Ishikawa (cell line): ENCODE data around the gene PDGFB.

ENCODE experiments used
- CEBPB ChIP-seq: IDR thresholded peaks from 2 replicates; pipeline ENCODE4 v1.6.1; 2012
- CREB1 ChIP-seq: IDR thresholded peaks from 2 replicates; pipeline ENCODE4 v1.6.1; 2012; ENCODE audit warnings: low read depth
- EGR1 ChIP-seq: IDR thresholded peaks from 2 replicates; pipeline ENCODE4 v1.6.1; 2012
- EP300 ChIP-seq: IDR thresholded peaks from 2 replicates; pipeline ENCODE4 v1.6.1; 2012; ENCODE audit warnings: borderline replicate concordance
- FOXM1 ChIP-seq: IDR thresholded peaks from 2 replicates; pipeline ENCODE4 v1.6.1; 2012; ENCODE audit warnings: low read depth, borderline replicate concordance
- NFIC ChIP-seq: IDR thresholded peaks from 2 replicates; pipeline ENCODE4 v1.6.1; 2012
- RAD21 ChIP-seq: IDR thresholded peaks from 2 replicates; pipeline ENCODE4 v1.6.1; 2012; ENCODE audit warnings: low read depth
- TAF1 ChIP-seq: IDR thresholded peaks from 2 replicates; pipeline ENCODE4 v1.6.1; 2012; ENCODE audit warnings: low read depth, mild to moderate bottlenecking
- TCF12 ChIP-seq: IDR thresholded peaks from 2 replicates; pipeline ENCODE4 v1.6.1; 2012; ENCODE audit warnings: low read depth
- TEAD4 ChIP-seq: IDR thresholded peaks from 2 replicates; pipeline ENCODE4 v1.6.1; 2012
- YY1 ChIP-seq: IDR thresholded peaks from 2 replicates; pipeline ENCODE4 v1.6.1; 2012; ENCODE audit warnings: low read depth
- ZBTB7A ChIP-seq: IDR thresholded peaks from 2 replicates; pipeline ENCODE4 v1.6.1; 2012; ENCODE audit warnings: low read depth
- TF ChIP-seq, protein P1 (sequence below): IDR thresholded peaks from 2 replicates; pipeline ENCODE4 v1.6.1; 2012; ENCODE audit warnings: low read depth, mild to moderate bottlenecking
- TF ChIP-seq, protein P2 (sequence below): IDR thresholded peaks from 2 replicates; pipeline ENCODE4 v1.6.1; 2012
- TF ChIP-seq, protein P3 (sequence below): IDR thresholded peaks from 2 replicates; pipeline ENCODE4 v1.6.1; 2012

PDGFB gene

DNA sequence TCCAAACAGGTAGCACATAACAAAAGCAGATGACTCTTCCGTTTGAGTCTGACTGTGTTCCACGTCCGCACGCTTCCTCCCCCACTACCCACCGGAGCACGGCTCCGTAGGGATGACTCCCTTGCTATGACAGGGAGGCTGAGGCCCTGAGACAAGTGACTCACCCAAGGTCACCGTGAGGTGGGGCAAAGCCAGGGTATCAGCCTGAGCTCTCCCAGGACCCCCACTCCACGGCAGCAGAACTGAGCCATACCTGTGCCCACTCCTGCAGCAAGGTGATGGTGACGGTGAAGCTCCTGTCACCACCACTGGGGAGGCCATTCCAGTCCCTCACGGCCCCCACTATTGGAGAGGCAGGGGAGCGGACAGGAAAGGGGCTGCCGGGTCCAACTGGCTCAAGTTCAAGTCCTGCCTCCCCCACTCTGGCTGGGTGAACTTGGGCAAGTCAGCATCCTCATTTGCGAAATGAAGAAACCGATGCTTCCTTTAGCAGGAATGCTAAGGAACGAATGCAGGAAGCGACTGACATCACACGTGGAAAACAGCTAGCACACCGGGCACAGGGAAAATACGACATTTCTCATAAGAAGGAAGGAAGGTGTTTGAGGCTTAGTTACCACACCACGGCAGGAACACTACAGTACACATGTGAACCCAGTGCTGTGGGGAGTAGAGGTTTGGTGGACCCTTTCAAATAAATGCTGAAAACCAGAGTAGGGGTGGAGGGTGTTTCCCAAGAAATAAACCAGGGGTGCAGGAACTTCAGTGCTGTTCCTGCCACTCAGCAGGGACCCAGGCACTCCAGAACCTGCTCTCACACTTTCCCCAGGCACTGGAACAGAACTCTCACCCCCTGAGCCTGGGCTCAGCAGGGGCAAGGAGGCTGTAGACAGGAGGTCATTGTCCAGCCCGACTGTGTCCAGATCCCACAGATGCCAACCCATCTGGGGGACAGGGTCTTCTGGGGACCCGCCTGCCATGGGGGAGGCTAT lies 59.9 kb downstream of the PDGFB start:
- TF ChIP-seq CREB1 (no peak), CEBPB (no peak), FOXM1 (no peak), TAF1 (no peak), TCF12 (no peak), NFIC (no peak), TEAD4 (no peak), ZBTB7A (no peak), EGR1 (no peak), YY1 (no peak), EP300 (no peak), RAD21 (no peak)
- TF ChIP-seq, protein P1, sequence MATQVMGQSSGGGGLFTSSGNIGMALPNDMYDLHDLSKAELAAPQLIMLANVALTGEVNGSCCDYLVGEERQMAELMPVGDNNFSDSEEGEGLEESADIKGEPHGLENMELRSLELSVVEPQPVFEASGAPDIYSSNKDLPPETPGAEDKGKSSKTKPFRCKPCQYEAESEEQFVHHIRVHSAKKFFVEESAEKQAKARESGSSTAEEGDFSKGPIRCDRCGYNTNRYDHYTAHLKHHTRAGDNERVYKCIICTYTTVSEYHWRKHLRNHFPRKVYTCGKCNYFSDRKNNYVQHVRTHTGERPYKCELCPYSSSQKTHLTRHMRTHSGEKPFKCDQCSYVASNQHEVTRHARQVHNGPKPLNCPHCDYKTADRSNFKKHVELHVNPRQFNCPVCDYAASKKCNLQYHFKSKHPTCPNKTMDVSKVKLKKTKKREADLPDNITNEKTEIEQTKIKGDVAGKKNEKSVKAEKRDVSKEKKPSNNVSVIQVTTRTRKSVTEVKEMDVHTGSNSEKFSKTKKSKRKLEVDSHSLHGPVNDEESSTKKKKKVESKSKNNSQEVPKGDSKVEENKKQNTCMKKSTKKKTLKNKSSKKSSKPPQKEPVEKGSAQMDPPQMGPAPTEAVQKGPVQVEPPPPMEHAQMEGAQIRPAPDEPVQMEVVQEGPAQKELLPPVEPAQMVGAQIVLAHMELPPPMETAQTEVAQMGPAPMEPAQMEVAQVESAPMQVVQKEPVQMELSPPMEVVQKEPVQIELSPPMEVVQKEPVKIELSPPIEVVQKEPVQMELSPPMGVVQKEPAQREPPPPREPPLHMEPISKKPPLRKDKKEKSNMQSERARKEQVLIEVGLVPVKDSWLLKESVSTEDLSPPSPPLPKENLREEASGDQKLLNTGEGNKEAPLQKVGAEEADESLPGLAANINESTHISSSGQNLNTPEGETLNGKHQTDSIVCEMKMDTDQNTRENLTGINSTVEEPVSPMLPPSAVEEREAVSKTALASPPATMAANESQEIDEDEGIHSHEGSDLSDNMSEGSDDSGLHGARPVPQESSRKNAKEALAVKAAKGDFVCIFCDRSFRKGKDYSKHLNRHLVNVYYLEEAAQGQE: no peak
- TF ChIP-seq, protein P2, sequence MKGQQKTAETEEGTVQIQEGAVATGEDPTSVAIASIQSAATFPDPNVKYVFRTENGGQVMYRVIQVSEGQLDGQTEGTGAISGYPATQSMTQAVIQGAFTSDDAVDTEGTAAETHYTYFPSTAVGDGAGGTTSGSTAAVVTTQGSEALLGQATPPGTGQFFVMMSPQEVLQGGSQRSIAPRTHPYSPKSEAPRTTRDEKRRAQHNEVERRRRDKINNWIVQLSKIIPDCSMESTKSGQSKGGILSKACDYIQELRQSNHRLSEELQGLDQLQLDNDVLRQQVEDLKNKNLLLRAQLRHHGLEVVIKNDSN: no peak

DNA sequence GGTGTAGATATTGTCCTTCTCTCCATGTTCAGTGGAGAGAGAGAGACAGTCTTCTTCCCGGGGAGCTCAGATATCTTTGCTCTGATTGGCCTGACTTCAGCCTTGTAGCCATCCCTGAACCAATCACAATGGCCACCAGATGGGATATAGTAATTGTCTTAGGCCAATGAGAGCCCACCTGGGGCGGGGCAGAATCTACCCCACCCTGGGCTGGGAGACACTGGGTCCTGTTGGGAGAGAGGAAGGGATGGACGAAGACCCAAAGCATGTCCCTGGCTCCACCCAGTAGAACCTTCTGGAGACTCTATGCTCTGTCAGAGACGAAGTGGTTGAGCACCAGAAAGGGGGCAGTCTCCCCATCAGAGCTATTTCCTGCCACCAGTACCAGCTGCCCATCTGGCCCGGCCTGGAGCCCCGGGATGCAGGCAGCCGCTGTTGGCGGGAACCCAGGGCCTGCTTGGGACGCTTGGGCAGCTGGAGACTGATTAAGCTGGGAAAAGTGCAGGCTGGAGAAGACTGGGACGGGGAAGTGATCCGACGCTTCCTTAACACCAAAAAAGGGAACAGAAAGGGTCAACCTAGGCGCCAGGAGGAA lies 60.7 kb downstream of the PDGFB start:
- no peak for TF ChIP-seq EP300
- TF ChIP-seq, protein P2: no peak
- TF ChIP-seq TCF12: no peak
- TF ChIP-seq, protein P1: no peak
- TF ChIP-seq RAD21: no peak
- TF ChIP-seq YY1: 0 out of 2 replicates have a peak, but pooled peaks have one; percentile 19
- no peak for TF ChIP-seq CREB1
- no peak for TF ChIP-seq ZBTB7A
- no peak for TF ChIP-seq FOXM1
- TF ChIP-seq EGR1: no peak
- TF ChIP-seq, protein P3, sequence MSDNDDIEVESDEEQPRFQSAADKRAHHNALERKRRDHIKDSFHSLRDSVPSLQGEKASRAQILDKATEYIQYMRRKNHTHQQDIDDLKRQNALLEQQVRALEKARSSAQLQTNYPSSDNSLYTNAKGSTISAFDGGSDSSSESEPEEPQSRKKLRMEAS: peak; percentile 19; the same call in 1 of the 2 replicates
- no peak for TF ChIP-seq NFIC
- no peak for TF ChIP-seq TAF1
- TF ChIP-seq TEAD4: no peak
- no peak for TF ChIP-seq CEBPB

DNA sequence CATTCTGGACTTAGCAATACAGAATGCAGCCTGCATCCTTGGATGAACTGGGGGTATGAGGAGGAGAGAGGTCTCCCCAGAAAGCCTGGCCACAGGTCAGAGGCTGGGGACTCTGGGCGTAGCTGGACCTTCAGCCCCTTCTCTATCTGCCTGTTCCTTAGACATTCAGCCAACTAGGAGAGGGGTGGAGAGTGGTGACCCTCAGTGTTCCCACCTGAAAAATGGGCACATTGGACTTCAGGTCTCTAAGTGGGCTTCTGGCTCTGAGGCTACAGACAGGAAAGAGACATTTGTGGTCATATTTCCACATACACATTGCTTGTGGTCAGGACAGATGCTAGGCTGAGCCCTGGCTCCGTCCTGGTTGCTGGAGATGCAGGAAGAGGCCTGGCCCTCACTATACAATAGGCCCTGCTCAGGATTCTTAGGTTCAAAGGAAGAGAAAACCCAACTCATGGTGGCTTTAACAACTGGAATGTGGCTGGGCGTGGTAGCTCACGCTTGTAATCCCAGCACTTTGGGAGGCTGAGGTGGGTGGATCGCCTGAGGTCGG lies 62.2 kb downstream of the PDGFB start:
- TF ChIP-seq TEAD4: no peak
- no peak for TF ChIP-seq CREB1
- no peak for TF ChIP-seq TAF1
- no peak for TF ChIP-seq YY1
- TF ChIP-seq, protein P1: no peak

DNA sequence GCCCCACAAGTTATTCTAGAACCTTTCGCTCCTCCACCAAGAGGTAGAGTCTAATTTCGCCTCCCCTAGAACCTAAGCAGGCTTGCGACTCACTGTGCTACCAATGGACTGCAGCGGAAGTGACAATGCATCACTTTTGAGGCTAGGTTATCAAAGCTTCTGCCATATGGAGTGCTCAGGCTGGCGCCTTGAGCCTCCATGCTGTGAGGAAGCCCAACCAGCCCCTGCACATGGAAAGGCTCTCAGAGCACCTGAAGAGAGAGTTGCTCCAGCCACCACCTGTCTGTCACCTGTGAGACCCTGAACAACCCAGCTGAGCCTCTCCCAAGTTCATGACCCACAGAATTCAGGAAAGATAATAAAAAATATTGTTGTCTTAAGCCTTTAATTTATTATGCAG lies 63.0 kb downstream of the PDGFB start:
- TF ChIP-seq FOXM1 (no peak), TEAD4 (no peak), ZBTB7A (no peak), RAD21 (no peak), YY1 (peak; percentile 71)
